Lower lobe of right lung (tissue), 2 donors: Measurements from ENCODE around the gene HS6ST3. TPM values are rescaled to one million over a fixed set of nuclear protein-coding genes. Genes with fewer than 3 reads are reported as not detected.

Experiments
- ATAC-seq, 2 donors: fragments of 200-7000 bp; cut with Tn5 transposase; one replicate each; pipeline ENCODE4 v1.9.1; 2020 to 2022; ENCODE audit warnings: mild to moderate bottlenecking in 2 of 2, moderate library complexity in 2 of 2
- DNase-seq: peaks from one replicate; pipeline ENCODE4 v3.0.0-alpha.2; 2020
- H3K27ac ChIP-seq: fragments of 200-600 bp; one replicate; pipeline ENCODE4 v1.8.0; 2022
- H3K27me3 ChIP-seq: fragments of 200-600 bp; one replicate; pipeline ENCODE4 v1.8.0; 2022; ENCODE audit warnings: low read depth
- H3K36me3 ChIP-seq: fragments of 200-600 bp; one replicate; pipeline ENCODE4 v1.8.0; 2022; ENCODE audit warnings: mild to moderate bottlenecking
- H3K4me1 ChIP-seq: fragments of 200-600 bp; one replicate; pipeline ENCODE4 v1.8.0; 2022
- H3K4me3 ChIP-seq: fragments of 200-600 bp; one replicate; pipeline ENCODE4 v1.8.0; 2022; ENCODE audit warnings: mild to moderate bottlenecking
- H3K9me3 ChIP-seq: fragments of 200-600 bp; one replicate; pipeline ENCODE4 v1.8.0; 2022
- intact Hi-C: fragments of 100-400 bp; cut with DNase I; formaldehyde crosslinking; loops from one replicate; pipeline ENCODE4 v1.11.0; 2022
- total RNA-seq: library from RNA; stranded (reverse); fragmentation: NEBNext Ultra II Directional; extraction: Animal tissue kit (Norgen Biotek cat#: 25700); gene quantifications from one replicate; pipeline ENCODE4 v1.2.1, GENCODE V29; 2021
- TF ChIP-seq, protein P1 (sequence below): fragments of 200-600 bp; IDR thresholded peaks from one replicate; pipeline ENCODE4 v1.8.0; 2022; ENCODE audit warnings: antibody characterized with exemption, mild to moderate bottlenecking
- donor health status: DM: no; HTN: yes; CAD: no; lungs with severe emphysema.

HS6ST3 gene
- total RNA-seq, 1 donor from 2014 or later: 0.06 TPM

DNA sequence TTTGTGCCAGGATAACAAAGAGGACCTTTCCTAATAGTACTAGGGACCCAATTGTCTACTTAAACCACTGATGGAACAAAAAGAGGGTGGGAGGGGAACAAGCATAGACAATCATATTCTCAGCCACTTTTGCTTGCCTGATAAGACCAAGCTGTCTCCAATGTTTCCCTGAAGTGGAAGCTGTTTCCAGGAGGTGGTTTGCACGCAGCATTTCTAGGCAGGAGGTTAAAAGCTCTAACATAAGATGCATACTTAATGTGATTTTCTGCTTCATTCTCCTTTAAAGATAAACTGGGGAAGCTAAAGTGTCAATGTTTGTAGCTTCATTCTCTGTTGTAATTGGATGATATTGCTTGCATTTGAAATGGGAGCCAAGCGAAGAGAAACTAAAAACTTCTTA, 442.9 kb downstream of the HS6ST3 start:
- ATAC-seq (no peak), DNase-seq (no peak)
- Histone ChIP-seq H3K27ac (no peak overlapping the region), H3K27me3 (no peaks in the 10 kb centered on the region), H3K36me3 (no peaks in the 10 kb centered on the region), H3K4me3 (no peak overlapping the region), H3K9me3 (no peaks in the 10 kb centered on the region), H3K4me1 (no peaks in the 10 kb centered on the region)
- TF ChIP-seq, protein P1, sequence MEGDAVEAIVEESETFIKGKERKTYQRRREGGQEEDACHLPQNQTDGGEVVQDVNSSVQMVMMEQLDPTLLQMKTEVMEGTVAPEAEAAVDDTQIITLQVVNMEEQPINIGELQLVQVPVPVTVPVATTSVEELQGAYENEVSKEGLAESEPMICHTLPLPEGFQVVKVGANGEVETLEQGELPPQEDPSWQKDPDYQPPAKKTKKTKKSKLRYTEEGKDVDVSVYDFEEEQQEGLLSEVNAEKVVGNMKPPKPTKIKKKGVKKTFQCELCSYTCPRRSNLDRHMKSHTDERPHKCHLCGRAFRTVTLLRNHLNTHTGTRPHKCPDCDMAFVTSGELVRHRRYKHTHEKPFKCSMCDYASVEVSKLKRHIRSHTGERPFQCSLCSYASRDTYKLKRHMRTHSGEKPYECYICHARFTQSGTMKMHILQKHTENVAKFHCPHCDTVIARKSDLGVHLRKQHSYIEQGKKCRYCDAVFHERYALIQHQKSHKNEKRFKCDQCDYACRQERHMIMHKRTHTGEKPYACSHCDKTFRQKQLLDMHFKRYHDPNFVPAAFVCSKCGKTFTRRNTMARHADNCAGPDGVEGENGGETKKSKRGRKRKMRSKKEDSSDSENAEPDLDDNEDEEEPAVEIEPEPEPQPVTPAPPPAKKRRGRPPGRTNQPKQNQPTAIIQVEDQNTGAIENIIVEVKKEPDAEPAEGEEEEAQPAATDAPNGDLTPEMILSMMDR: no peak
- intact Hi-C loops: no loop called here

DNA sequence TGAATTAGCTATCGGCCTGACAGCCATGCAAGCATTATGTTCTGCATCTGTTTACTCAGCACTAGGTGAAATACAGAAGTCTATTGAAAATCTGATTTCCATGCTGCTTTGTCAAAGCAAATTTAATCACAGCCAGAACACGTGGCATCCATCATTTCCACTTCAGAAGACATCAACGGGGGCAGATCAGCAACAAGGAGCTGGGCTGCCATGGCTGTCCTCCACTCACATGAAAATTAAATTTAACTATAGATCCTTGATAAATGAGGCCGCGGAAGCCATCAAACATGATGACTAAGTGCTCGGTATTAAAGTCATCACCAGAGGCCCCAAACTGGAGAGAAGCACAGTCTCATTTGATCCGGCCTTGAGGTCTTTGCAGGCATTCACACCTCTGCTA, 443.5 kb downstream of the HS6ST3 start:
- intact Hi-C loops: no loop called here
- DNase-seq (no peak), ATAC-seq (no peak)
- TF ChIP-seq, protein P1: no peak
- Histone ChIP-seq H3K27me3 (no peaks in the 10 kb centered on the region), H3K27ac (no peak overlapping the region), H3K4me3 (no peak overlapping the region), H3K36me3 (no peaks in the 10 kb centered on the region), H3K4me1 (no peaks in the 10 kb centered on the region), H3K9me3 (no peaks in the 10 kb centered on the region)

DNA sequence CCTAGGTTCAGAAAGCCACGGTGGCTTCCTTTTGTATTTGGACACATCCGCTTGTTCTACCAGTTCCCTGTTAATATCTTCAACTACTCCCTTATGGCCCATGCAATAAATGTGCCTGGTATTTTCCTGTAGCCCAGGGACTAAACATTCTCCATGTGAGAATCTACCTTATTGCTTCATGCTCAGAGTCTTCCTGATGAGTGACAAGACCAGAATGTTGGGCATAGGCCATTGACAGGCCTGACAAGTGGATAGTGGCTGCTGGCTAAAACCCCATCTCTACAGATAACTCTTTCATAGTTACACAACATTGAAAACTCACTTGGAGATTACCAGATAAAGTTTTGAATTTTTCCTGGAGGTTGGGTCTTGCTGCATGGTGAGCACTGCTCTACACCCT, 449.9 kb downstream of the HS6ST3 start:
- intact Hi-C loops: no loop called here
- H3K4me3 ChIP-seq: no peak overlapping the region
- TF ChIP-seq, protein P1: no peak
- no peaks in the 10 kb centered on the region for H3K9me3 ChIP-seq
- ATAC-seq (no peak), DNase-seq (no peak)
- H3K36me3 ChIP-seq: no peaks in the 10 kb centered on the region
- no peak overlapping the region for H3K27ac ChIP-seq
- no peaks in the 10 kb centered on the region for H3K27me3 ChIP-seq
- H3K4me1 ChIP-seq: no peaks in the 10 kb centered on the region

DNA sequence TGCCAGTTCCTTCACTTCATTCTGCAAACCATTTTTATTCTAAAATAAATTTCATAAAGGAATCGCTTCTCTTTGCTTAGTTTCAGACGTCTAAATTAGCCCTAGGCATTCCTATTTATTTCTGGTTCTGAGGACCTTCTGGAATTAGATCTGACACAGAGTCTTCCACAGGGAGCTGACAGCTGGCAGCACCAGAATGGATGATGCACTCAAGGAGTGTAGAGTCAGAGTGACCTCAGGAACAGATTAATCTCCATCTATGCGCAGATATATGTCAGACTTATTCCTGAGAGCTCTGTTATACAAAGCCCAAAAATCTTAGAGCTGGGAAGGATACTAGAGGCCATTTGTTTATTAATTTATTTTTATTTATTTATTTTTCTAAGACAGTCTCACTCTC, 450.8 kb downstream of the HS6ST3 start:
- no peak overlapping the region for H3K4me3 ChIP-seq
- H3K9me3 ChIP-seq: no peaks in the 10 kb centered on the region
- H3K27ac ChIP-seq: no peak overlapping the region
- no peaks in the 10 kb centered on the region for H3K4me1 ChIP-seq
- no peak for DNase-seq
- no peak for ATAC-seq
- TF ChIP-seq, protein P1: no peak
- intact Hi-C loops: no loop called here
- no peaks in the 10 kb centered on the region for H3K36me3 ChIP-seq
- H3K27me3 ChIP-seq: no peaks in the 10 kb centered on the region

DNA sequence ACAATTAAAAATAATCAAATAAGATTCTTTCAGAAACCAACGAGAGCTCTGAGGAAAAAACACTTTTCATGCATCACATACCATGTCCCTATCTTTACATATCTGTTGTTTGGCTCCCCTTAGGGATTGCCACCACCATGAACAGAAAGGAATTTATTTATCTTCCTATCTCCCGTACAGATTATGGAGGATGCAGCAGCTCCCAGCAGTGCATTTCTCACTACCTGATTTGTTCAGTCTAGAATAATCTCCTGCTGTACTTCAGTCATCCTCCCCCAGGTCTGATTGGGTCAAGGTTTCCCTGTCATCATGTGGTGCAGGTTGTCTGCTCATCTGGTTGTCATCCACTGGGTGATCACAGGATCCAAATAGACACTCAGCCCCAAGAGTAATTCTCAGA, 453.1 kb downstream of the HS6ST3 start:
- Histone ChIP-seq H3K9me3 (no peaks in the 10 kb centered on the region), H3K36me3 (no peaks in the 10 kb centered on the region), H3K27me3 (no peaks in the 10 kb centered on the region), H3K27ac (no peak overlapping the region), H3K4me1 (no peaks in the 10 kb centered on the region), H3K4me3 (no peak overlapping the region)
- TF ChIP-seq, protein P1: no peak
- intact Hi-C loops: no loop called here
- no peak for ATAC-seq
- DNase-seq: no peak

DNA sequence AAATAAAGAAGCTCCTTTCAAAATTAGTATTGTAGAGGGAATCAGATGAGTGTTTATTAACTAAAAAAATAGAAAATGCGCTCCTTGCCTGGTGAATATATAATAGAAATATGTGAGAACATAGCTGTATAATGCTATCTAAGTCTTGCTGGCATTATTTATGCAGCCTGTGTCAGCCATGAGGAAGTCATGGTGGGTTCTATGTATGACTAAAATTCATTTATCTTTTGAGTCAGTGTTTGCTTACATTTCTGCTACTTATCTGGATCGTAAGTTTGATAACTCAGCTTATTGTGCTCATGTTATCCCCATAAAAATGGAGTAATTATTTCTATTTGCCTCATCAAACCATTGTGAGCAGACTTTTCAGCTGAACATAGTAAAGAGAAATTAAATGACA, 455.1 kb downstream of the HS6ST3 start:
- Histone ChIP-seq H3K27ac (no peak overlapping the region), H3K4me3 (no peak overlapping the region), H3K27me3 (no peaks in the 10 kb centered on the region), H3K36me3 (no peaks in the 10 kb centered on the region), H3K4me1 (no peaks in the 10 kb centered on the region), H3K9me3 (no peaks in the 10 kb centered on the region)
- DNase-seq (no peak), ATAC-seq (no peak)
- TF ChIP-seq, protein P1: no peak
- intact Hi-C loops: no loop called here
